ENCODE data around the gene GBP3.
A peak's percentile ranks its signal among the peaks of the same experiment; 100 is the strongest.
"Not testable (repeated sequence)": the region's sequence is repeated elsewhere in the genome, so short reads cannot be mapped to it uniquely, and the experiment has no call there.

Gene GBP3, protein sequence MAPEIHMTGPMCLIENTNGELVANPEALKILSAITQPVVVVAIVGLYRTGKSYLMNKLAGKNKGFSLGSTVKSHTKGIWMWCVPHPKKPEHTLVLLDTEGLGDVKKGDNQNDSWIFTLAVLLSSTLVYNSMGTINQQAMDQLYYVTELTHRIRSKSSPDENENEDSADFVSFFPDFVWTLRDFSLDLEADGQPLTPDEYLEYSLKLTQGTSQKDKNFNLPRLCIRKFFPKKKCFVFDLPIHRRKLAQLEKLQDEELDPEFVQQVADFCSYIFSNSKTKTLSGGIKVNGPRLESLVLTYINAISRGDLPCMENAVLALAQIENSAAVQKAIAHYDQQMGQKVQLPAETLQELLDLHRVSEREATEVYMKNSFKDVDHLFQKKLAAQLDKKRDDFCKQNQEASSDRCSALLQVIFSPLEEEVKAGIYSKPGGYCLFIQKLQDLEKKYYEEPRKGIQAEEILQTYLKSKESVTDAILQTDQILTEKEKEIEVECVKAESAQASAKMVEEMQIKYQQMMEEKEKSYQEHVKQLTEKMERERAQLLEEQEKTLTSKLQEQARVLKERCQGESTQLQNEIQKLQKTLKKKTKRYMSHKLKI

DNA sequence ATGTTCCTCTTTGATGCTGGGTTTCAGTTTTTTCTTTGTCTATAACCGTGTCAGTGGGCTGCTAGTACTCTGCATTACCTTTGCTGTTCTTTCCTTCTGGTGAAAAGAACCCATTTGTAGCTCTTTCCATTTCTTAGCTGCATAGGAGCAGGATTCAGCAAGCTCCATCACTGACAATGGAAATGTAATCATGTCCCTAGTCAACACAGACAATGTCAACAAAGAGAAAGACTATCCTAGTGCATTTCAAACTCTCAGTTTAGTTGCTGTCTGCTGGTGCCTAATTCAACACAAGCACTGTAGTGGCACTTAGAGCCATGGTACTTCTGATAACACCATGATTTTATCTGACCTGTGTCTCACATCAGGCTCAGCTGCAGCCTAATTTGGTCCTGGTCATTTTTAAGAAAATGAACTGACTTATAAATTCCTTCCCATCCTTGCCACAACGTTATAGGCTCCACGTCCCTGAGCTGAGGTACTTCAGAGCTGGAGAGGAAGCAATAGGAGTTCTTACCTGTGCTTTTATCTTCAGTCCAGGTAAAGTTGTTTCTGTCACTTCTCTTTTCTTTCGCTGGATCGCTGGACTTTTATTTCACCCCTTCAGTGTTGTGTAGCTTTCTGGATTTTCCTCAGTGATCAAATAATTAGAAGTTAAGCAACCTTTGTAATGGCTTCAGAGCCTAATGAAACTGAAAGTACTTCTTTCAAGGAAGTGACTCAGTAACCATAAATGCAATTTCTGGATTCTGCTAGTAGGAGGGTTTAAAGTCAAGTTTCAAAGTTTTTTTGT lies at the start of gene GBP3:
GBP3 (minus strand) TSS at position 700 of the 793 bp plus-strand sequence. CDS start 2,145 bp downstream, outside the sequence.
- DNase-seq = no peak

DNA sequence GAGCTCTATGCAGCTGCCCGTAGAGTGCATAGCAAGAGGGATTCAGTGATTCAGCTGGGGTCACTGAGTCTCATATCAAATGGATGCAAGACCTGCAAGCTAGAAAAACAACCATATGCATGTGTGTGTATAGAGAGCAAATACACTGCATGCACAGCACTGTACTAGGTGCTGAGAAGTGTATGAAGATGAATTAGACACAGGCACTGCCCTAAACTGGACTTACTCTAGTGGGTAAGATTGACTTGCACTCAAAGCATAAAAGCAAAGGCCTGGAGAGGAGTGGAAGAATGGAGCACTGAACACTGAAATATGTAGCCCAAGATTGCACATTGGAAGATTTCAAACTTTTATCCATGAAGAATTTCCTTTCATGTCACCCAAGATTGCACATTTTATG lies 47.8 kb upstream of the GBP3 start:
- no peak for DNase-seq

DNA sequence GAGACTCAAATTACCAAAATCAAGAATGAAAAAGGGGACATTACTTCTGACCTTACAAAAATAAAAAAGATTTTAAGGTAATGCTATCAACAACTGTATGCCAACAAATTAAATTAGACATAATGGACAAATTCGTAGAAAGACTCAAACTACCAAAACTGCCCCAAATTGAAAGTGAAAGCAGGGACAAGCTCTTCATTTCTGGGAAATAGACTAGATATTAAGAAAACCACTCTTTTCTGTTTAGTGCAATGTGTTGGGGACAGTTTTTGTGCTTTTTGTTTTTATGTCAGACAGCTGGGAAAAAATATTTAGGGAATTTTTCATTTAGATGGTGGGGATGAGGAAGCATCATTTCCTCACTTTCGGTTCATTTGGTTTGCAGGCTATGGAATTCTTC lies 47.3 kb upstream of the GBP3 start:
- DNase-seq = no peak

DNA sequence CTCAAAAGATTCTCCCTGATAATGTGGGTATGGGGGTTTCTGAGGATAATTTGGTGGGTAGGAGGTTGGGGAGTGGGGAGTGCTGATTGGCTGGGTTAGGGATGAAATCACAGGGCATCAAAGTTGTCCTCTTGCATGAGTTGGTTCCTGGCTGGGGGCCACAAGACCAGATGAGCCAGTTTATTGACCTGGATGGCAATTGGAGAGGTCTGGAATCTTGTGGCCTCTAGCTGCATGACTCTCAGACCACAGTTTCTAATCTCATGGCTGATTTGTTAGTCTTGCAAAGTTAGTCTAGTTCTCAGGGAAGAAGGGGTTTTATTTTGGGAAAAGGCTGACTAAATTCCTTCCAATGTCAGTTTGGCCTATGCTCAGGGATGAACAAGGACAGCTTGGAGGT lies 45.6 kb upstream of the GBP3 start:
- no peak for DNase-seq

DNA sequence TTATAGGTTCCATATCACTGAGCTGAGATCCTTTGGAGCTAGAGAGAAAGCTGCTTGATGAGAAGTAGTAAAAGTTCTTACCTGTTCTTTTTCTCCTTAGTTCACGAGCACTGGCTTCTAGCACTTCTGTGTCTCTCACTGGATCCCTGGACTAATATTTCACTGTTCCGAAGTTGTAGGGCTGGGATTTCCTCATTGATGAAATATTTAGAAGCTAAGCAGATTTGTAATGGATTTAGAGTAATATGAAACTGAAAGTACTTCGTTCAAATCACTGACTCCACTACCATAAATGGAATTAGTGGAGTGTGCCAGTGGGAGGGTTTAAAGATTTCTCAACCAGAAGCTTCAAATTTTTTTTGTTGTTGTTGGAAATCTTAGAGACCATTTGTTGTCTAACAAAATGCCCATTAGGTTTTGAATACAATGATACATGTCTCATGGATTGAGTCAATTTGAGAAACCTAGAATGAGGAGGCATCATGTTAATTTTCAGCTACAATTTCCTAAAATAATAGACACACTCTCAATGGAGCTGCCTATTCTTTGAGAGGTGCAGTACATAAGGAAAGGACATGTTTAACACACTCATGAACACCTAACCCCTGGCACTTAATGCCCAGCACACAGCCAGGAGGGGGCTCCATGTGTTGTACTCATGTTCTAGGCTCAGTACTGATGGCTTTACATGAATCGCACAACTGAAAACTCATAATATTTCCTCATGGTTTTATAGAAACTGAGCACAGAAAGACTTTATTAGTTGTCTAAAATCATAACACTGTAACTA lies 42.6 kb upstream of the GBP3 start, which contains the start of gene GBP1:
GBP1 (minus strand) TSS at position 130 of the 790 bp plus-strand sequence. CDS start 1,974 bp downstream, outside the sequence.
- DNase-seq = peak in 1 of 2 donors; percentile 34

DNA sequence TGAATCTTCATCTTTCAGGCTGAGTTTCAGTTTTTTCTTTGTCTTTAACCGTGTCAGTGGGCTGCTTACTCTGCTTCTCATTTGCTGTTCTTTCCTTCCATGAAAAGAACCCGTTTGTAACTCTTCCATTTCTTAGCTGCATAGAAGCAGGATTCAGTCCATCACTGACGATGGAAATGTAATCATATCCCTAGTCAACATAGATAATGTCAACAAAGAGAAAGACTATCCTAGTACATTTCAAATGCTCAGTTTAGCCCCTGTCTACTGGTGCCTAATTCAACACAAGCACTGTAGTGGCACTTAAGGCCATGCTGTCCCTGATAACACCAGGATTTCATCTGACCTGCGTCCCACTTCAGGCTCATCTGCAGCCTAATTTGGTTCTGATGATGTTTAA lies 42.0 kb upstream of the GBP3 start:
- no peak for DNase-seq

DNA sequence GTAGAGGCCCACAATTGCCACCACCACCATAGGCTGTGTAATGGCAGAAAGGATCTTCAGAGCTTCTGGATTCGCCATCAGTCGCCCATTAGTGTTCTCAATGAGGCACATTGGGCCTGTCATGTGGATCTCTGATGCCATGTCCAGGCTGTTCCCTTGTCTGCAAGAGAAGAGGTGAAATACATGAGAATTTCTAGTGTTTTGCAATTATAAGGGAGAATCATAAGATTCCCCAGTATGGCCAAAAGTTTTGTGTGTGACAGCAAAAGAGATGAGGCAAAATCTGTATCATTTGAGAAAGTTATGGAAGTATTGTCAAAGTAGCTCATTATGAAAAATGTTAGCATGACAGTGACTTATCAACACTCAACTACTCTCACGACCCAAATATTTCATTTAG lies 40.4 kb upstream of the GBP3 start:
- no peak for DNase-seq

DNA sequence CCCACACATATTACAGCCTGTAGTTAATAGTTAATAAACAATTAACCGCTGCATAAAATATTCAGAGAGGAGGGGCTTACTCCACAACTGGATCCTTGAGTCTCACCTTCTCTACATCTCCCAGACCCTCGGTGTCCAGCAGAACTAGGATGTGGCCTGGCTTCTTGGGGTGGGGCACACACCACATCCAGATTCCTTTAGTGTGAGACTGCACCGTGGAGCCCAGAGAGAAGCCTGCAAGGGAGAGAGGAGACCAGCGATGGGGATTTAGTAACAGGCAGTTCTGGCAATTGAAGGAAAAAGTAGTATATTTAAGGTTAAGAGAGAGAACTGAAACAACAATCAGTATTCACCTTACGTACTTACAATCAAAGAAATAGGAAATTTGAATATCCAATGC lies 37.4 kb upstream of the GBP3 start:
- no peak for DNase-seq

DNA sequence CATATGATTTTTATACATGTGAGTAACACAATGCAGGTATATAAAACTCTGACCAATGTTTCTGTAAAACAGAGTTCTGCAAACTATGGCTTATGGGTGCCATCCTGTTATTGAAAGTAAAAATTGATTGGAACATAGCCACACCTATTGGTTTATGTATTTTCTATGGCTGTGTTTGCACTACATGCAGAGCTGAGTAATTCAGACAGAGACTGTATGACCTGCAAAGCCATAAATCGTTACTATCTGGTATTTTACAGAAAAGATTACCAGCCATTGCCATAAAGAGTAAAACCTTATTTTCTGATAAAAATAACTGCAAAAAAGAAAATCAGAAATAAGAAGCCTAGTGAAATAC lies 29.3 kb upstream of the GBP3 start:
- DNase-seq = no peak

DNA sequence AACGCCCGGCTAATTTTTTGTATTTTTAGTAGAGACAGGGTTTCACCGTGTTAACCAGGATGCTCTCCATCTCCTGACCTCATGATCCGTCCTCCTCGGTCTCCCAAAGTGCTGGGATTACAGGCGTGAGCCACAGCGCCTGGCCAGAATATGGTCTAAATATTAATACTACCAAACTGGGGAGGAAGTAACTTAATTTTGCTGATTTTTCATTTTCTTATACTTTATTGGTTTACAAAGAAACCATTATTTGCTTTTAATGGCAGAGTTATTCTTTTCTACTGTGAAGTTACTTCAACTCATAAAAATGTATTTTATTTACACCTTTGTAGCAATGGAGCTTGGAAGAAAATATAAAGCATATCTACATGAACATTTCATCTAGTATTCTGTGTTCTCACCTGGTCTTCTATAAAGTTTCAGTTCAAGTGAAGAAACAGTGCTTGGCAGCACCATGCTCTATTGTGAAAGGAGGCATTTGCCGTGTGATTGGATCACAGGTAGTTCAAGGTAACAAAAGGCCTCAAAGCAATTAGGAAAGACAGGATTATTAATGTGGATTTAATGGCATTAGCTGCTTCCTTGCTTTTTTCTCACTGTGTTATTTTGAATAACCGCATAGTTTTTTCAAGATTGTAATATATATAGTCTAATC lies 28.8 kb upstream of the GBP3 start:
- no peak for DNase-seq

DNA sequence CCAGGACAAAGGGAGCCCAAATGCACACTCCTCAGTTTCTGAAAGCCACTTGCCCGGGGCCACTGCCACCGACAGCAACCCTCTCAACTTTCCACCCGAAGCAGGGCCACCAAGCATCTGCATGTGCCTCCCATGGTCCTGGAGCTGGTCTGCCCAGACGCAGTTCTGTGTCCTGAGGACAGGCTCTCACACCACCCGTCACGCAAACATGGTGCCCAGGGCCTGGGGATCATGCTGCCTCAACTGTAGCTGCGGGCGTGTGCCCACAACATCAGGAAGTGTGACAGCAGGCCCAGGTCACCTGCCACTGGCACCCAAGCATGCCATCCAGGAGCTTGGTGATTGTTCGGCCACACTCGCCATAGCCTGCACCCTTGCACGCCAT lies 28.0 kb upstream of the GBP3 start:
- no peak for DNase-seq

DNA sequence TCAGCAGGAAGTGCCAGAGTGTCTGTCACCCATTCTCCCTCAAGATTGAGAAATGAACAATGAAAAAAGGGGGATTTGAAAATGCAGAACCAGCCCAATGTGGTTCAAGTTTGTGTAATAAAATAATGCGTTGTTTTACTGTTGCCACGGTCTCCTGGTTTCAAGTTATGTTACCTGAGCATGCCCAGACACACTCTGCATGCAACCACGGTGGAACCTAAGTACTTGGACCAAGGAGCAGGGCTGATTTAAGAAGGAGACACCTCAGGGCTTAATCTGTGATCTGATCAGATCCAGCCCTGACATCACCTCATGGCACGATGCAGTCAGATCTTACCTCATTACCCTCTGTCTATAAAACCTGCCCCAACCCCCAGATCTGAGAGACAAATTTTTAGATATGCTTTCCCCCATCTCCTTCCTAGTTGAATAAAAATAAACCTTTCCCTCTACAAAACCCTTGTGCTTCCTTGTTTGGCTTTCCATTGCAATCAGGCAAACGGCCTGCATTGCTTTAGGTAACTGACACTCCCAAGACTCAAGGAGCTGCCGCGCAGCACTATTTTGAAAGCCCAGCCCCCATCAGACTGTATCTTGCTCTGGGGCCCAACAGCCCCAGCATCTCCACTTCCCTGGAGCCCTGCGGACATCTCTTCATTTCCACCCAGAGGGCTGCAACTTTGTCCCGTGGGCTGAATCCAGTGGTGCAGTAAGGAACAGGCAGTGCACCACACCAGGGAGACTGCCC lies 27.4 kb upstream of the GBP3 start:
- DNase-seq = not testable (repeated sequence)

DNA sequence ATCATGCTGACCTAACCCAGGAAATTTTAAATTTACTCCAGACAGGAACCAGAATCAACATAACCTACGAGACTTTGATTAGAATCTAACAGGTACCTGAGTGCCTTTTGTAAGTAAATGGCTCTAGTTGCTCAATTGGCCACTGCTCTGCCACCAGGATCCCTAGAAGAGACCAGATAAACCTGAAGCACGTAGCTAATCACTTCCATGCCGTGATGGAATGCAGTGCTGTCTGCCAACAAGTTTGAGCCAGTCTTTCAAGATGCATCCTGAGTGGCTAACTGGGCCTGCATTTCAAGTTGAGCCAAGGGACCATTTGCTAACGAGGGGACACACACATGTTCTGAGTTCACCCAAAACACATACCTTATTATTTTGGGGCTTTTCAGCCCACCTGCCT lies 26.5 kb upstream of the GBP3 start:
- not testable (repeated sequence) for DNase-seq

DNA sequence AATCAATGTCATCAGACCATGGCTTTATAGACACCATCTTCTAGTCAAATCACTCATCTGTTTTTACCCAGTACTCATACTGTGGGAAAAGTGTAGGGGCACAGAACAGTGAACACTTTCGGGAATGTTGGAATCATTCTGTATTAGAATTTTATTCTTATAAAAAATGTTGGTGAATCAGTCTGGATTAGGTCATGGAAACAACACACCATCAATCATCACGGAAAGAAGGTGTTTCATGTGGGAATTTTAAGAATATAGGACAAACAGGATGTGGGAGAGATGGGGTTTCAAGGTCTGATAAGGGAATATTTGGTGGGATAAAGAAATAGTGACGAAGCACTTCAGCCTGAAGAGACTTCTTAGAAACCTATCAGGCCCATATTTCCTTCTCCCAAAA lies 25.1 kb upstream of the GBP3 start:
- no peak for DNase-seq

DNA sequence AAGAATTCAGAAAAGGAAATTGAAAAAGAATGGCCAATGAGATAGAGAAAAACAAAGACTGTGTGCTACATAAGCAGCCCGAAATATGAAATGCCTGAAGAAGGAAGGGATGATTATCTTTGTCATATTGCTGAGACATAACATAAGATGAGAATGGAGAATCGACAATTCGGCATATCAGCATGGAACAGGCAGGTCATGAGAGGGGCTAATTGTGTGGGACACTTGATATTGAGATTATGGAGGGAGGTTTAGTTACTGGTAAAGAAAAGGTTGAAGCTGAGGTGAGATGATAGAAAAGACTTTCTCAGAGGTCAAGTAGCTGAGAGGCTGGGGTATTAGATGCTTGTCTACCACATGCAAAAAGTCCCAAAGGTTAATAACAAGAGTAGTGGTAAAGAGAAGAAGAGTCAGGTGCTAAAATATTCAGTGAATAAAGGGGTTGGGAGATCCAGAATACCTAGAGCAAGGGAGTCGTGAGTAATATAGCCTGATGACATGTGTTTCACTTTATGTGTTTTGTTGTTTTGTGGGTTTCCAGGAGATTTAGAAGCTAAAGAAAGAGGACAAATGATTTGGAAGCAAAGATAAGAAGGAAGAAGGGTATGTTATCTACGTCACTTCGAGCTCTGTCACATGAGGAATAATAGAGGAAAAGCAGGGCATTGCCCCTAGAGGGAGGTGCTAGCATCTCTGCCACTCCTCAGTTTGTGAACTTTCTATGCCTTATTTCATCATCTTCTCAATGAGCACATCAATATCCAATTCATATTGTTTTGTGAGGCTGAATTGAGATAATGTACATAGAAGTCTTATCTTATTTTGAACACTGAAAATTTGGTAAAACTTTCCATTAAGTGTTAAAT lies 23.9 kb upstream of the GBP3 start:
- DNase-seq = not testable (repeated sequence)

DNA sequence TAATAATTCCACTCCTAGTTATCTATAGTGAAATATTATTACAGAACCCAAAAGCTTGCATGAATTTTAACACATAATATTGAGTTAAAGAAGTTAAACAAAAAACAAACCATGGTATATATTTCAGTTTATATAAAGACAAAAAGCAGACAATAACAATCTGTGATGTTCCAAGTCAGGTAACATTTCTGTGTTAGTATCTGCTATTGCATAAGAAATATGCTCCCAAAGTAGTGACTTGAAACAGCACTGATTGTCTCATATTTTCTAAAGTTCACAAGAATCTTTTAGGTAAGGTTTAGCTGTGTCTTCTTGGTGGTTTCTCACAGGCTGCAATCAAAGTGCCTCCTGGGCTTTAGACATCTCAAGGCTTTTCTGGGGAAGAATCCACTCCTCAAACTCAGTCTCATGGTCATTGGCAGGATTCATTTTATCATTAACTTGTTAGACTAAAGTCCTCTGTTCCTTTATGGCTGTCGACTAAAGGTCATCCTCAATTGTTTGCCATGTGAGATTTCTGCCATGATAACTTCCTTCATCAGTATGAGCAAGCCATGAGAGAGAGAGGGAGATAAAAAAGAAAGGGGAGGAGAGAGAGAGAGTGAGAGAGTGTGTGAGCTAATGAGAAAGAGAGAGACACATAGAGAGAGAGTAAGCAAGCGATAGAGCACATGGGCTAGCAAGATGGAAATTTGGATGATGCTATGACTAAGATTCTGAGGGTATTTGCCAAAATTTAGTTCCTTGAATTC lies 22.5 kb upstream of the GBP3 start:
- no peak for DNase-seq

DNA sequence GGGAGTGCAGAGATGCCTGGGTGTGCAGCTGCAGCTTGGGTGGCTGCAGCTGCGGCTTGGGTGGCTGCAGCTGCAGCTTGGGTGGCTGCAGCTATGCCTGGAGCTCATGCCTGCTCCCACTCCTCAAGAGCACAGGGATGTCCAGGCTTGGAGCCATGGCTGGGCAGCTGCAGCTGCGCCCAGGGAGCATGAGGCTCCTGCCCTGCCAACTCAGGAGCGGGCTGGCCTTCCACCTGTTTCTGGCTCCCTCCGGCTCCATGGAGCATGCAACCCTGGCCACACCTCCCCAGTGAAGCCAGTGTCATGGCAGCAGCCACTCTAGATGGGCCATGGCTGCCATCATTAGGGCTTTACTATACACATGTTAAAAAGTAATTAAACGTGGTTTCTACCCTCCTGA lies 21.3 kb upstream of the GBP3 start:
- no peak for DNase-seq

DNA sequence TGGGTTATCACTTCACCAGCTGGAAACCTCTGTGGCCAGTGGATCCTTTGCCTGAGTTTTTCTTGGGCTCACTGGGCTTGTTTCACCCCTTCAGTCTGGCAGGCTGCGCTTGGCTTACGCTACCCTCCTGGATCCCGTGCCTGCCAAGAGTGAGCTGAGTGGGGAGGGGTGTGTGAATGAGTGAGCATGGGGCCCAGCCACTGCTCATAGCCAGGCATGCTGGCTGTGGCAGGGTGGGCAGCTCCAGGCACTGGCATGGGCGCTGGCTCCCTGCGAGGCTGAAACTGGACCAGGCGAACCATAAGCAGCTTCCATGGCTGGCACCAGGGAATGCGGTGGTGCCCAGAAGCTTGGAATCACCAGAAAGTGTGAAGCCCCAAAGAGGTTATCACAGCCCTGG lies 19.8 kb upstream of the GBP3 start:
- DNase-seq = no peak

DNA sequence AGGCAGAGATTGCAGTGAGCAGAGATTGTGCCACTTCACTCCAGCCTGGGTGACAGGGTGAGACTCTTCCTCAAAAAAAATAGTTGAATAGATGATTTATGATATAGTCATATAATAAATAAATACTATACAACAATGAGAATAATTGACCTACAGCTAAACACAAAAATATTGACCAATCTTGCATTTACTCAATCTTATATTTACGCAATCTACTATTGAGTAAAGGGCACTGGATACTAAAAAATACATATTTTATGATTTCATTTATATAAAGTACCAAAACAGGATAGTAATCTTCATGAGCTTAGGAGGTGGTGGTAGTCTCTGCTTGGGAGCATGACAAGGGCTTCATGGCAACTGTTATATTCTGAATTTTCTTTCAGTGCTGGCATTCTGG lies 19.1 kb upstream of the GBP3 start:
- no peak for DNase-seq

DNA sequence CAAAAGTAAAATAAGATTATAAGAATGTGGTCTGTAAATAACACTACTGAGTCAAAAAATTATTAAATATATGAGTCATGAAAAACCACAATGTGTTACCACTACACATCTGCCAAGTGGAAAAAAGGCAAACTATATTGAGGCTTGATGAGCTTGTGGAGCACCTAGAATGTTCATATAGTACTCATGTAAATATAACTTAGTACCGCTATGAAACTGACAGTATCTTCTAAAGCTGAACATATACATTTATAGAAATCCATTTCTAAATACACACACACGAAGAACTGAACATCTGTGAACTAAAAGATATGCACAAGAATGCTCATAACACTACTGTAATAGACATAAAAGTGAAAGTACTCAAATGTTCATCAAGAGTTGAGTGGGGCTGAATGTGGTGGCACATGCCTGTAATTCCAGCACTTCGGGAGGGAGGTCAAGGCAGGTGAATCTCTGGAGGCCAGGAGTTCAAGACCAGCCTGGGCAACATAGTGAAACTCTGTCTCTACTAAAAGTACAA lies 18.5 kb upstream of the GBP3 start:
- peak in 1 of 2 donors; percentile 32 for DNase-seq
